Adrenal gland (tissue), 12 donors: ENCODE data around the gene PTPRN2. TPM values are rescaled to one million over a fixed set of nuclear protein-coding genes. Genes with fewer than 3 reads are reported as not detected.
"Not testable (repeated sequence)": the region's sequence is repeated elsewhere in the genome, so short reads cannot be mapped to it uniquely, and the experiment has no call there.

Experiments used
- DNase-seq, 7 donors: peaks; one replicate each; pipeline ENCODE4 v3.0.0-alpha.2; 2019 to 2020
- H3K27ac ChIP-seq, 5 donors: fragments of 200-600 bp; sonication (generic) in 4 of 5; 1 replicate in 3 of 5; 2 replicates in 2 of 5; pipeline versions ENCODE4 v1.5.1 to v1.8.0; 2016 to 2020; ENCODE audit warnings: mild to moderate bottlenecking in 1 of 5
- H3K27me3 ChIP-seq: fragments of 200-600 bp; 2 replicates; pipeline ENCODE4 v1.8.0; 2021
- H3K36me3 ChIP-seq, 2 donors: fragments of 200-600 bp; replicated peaks in 1 of 2; 1 replicate in 1 of 2; 2 replicates in 1 of 2; pipeline versions ENCODE4 v1.5.1 to v1.8.0; 2018 to 2022
- H3K4me1 ChIP-seq, 2 donors: fragments of 200-600 bp; replicated peaks in 1 of 2; 1 replicate in 1 of 2; 2 replicates in 1 of 2; pipeline versions ENCODE4 v1.5.1 to v1.8.0; 2018 to 2021
- H3K4me3 ChIP-seq, 4 donors: fragments of 200-600 bp; sonication (generic) in 3 of 4; one replicate each; pipeline ENCODE4 v1.5.1; 2016 to 2018
- H3K9me3 ChIP-seq, 3 donors: fragments of 200-600 bp; sonication (generic) in 1 of 3; replicated peaks in 1 of 3; 1 replicate in 2 of 3; 2 replicates in 1 of 3; pipeline versions ENCODE4 v1.5.1 to v1.8.0; 2016 to 2021
- CTCF ChIP-seq, 6 experiments: fragments of 450-650 bp in 4 of 6; fragments of 200-600 bp in 2 of 6; sonication (generic) in 1 of 6; IDR thresholded peaks; 1 replicate in 5 of 6; 2 replicates in 1 of 6; pipeline versions ENCODE4 v1.5.1 to v1.8.0; 2016 to 2021; ENCODE audit warnings: antibody characterized with exemption in 6 of 6, mild to moderate bottlenecking in 2 of 6, moderate library complexity in 1 of 6
- POLR2A ChIP-seq, 2 donors: fragments of 450-650 bp; IDR thresholded peaks; one replicate each; pipeline ENCODE4 v1.6.1; 2017; ENCODE audit warnings: antibody characterized with exemption in 2 of 2, mild to moderate bottlenecking in 2 of 2, moderate library complexity in 1 of 2
- WGBS, 4 donors: extraction: QIAGEN DNeasy Blood & Tissue Kit in 2 of 4; methylation state at CpG; one replicate each; pipeline versions ENCODE4 v1.1.5 to v1.1.7; 2013 to 2017; 5-methylcytosine and 5-hydroxymethylcytosine counted together
- intact Hi-C, 2 donors: fragments of 100-400 bp; cut with DNase I; formaldehyde crosslinking; loops; one replicate each; pipeline versions ENCODE4 v1.14.1 to v1.15.0; 2022 to 2023
- polyA plus RNA-seq, 3 donors: library from polyadenylated mRNA; stranded (reverse); fragments of 200-250 nt in 2 of 3; fragments of 350-450 nt in 1 of 3; fragmentation: Illumina TruSeq in 1 of 3; extraction: RNeasy Lipid Tissue Mini Kit (QIAGEN cat#74804) in 1 of 3; gene quantifications; one replicate each; pipeline ENCODE4 v1.2.3, GENCODE V29; 2013 to 2014
- total RNA-seq, 9 donors: library from RNA; depleted of rRNA in 4 of 9; stranded (reverse); fragments of >200 nt in 4 of 9; fragments of 120-200 nt in 1 of 9; fragmentation: NEBNext Ultra II Directional in 1 of 9; extraction: Animal tissue kit (Norgen Biotek cat#: 25700) in 1 of 9; gene quantifications; one replicate each; pipeline versions ENCODE4 v1.1.0 to v1.2.4, GENCODE V29; 2013 to 2023
- donor health status: healthy with polysubstance abuse.
- donor health status: Bipolar disorder and iron deficiency.
- donor health status: DM: yes; HTN: yes; CAD: no.
- donor health status: DM: no; HTN: no; CAD: no.
- donor health status: DM: no; HTN: no; CAD: no.
- donor health status: DM: yes; HTN: yes; CAD: no.

Gene PTPRN2
- total and polyA plus RNA-seq, 12 donors = 2.2 to 16.2 (median 3.4) TPM

- no peak for TF ChIP-seq CTCF (IDR thresholded peaks at IDR 0.05)
- TF ChIP-seq POLR2A (IDR thresholded peaks at IDR 0.05) = no peak
- intact Hi-C loops = no loop called here
- 69 to 83% (median 77%) methylated on average over 10 to 21 of the region's 21 CpGs for WGBS, 4 donors
- Histone ChIP-seq H3K4me3 (no peak overlapping the region), H3K27me3 (no peaks in the 10 kb centered on the region), H3K27ac (no peak overlapping the region), H3K9me3 (no peaks in the 10 kb centered on the region), H3K36me3 (no peaks in the 10 kb centered on the region), H3K4me1 (no peaks in the 10 kb centered on the region)
- DNase-seq = no peak
Observed at GRCh38 chr7:158274404-158274811, 313.2 kb downstream of the PTPRN2 start.

DNA sequence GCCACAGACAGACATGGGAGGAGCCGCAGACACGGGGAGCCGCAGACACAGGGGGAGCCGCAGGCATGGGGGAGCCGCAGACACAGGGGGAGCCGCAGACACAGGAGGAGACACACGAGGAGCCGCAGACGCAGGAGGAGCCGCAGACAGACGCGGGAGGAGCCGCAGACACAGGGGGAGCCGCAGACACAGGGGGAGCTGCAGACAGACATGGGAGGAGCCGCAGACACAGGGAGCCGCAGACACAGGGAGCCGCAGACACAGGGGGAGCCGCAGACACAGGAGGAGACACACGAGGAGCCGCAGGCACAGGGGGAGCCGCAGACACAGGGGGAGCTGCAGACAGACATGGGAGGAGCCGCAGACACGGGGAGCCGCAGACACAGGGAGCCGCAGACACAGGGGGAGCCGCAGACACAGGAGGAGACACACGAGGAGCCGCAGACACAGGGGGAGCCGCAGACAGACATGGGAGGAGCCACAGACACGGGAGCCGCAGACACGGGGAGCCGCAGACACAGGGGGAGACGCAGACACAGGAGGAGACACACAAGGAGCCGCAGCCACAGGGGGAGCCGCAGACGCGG, 313.8 kb downstream of the PTPRN2 start:
- H3K27ac ChIP-seq, H3K4me3 ChIP-seq, H3K9me3 ChIP-seq, intact Hi-C loops, H3K27me3 ChIP-seq, H3K4me1 ChIP-seq, H3K36me3 ChIP-seq, DNase-seq: not testable (repeated sequence)
- WGBS, 4 donors = 85 to 87% (median 86%) methylated on average over 35 to 38 of the region's 38 CpGs

GRCh38 chr7:158273138-158273651, 314.4 kb downstream of the PTPRN2 start:
- WGBS, 4 donors = 72 to 89% (median 80%) methylated on average over 24 to 31 of the region's 31 CpGs
- H3K4me3 ChIP-seq = no peak overlapping the region
- no peaks in the 10 kb centered on the region for H3K27me3 ChIP-seq
- TF ChIP-seq CTCF (IDR thresholded peaks at IDR 0.05) = no peak
- TF ChIP-seq POLR2A (IDR thresholded peaks at IDR 0.05) = no peak
- no peaks in the 10 kb centered on the region for H3K36me3 ChIP-seq
- H3K27ac ChIP-seq = no peak overlapping the region
- intact Hi-C loops = no loop called here
- DNase-seq = no peak
- H3K4me1 ChIP-seq = no peaks in the 10 kb centered on the region
- no peaks in the 10 kb centered on the region for H3K9me3 ChIP-seq

GRCh38 chr7:158272509-158273137, 315.0 kb downstream of the PTPRN2 start:
- TF ChIP-seq POLR2A (IDR thresholded peaks at IDR 0.05) (no peak), CTCF (IDR thresholded peaks at IDR 0.05) (no peak)
- DNase-seq = no peak
- no peaks in the 10 kb centered on the region for H3K4me1 ChIP-seq
- intact Hi-C loops = no loop called here
- H3K9me3 ChIP-seq = no peaks in the 10 kb centered on the region
- 84 to 92% (median 85%) methylated on average over 9 to 15 of the region's 15 CpGs for WGBS, 4 donors
- no peak overlapping the region for H3K27ac ChIP-seq
- no peak overlapping the region for H3K4me3 ChIP-seq
- H3K36me3 ChIP-seq = no peaks in the 10 kb centered on the region
- no peaks in the 10 kb centered on the region for H3K27me3 ChIP-seq

DNA sequence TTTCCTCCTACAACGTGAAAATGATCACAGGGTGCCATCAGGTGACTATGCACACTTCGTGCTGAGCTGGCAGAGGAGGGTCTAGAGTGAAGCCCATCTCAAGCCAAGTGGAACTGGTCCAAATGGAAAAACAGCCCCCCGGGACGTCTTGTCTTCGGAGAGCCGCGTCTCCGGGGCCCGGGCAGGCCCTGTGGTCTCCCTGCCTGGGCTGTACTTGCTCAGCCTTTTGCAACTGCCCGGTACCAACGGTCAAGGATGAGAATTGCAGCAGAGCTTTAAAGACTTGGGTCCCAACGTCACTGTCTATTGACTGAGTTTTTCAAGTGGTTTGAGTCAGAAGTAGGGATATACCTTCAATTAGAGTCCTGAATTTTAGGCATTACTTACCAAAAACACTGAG, 315.5 kb downstream of the PTPRN2 start:
- TF ChIP-seq POLR2A (IDR thresholded peaks at IDR 0.05) = no peak
- TF ChIP-seq CTCF (IDR thresholded peaks at IDR 0.05) = no peak
- Histone ChIP-seq H3K4me3 (no peak overlapping the region), H3K36me3 (no peaks in the 10 kb centered on the region), H3K9me3 (no peaks in the 10 kb centered on the region), H3K27me3 (no peaks in the 10 kb centered on the region), H3K4me1 (no peaks in the 10 kb centered on the region), H3K27ac (no peak overlapping the region)
- no peak for DNase-seq
- intact Hi-C loops = no loop called here
- WGBS, 4 donors = 85 to 92% (median 91%) methylated on average over 12 of the region's 12 CpGs
